NCI-H2171 (cell line): ENCODE measurements around the gene IGDCC3.

ENCODE experiments used
- DNase-seq: peaks from one replicate; lab custom pipeline; 2025; lab: John Stamatoyannopoulos, UW

The IGDCC3 gene

GRCh38 chr15:65388306-65389080 is 10.7 kb upstream of the IGDCC3 start:
- DNase-seq, result no peak

- no peak for DNase-seq
These were observed 9.1 kb upstream of the IGDCC3 start for GRCh38 chr15:65386886-65387285.

GRCh38 chr15:65386376-65386775 is 8.6 kb upstream of the IGDCC3 start:
- no peak for DNase-seq

- DNase-seq, result no peak
These were observed 8.1 kb upstream of the IGDCC3 start for GRCh38 chr15:65385870-65386258.

GRCh38 chr15:65384895-65385869 is 7.4 kb upstream of the IGDCC3 start:
- DNase-seq, result peak; percentile 88

GRCh38 chr15:65384505-65384894 is 6.7 kb upstream of the IGDCC3 start:
- DNase-seq, result no peak

GRCh38 chr15:65383991-65384390 is 6.2 kb upstream of the IGDCC3 start:
- no peak for DNase-seq

GRCh38 chr15:65383456-65383855 is 5.7 kb upstream of the IGDCC3 start:
- DNase-seq, result no peak

GRCh38 chr15:65382921-65383320 is 5.1 kb upstream of the IGDCC3 start:
- no peak for DNase-seq

GRCh38 chr15:65382146-65382491 is 4.3 kb upstream of the IGDCC3 start:
- DNase-seq, result peak; percentile 33

GRCh38 chr15:65381445-65382145 is 3.8 kb upstream of the IGDCC3 start:
- DNase-seq, result no peak

- no peak for DNase-seq
These were observed 2.2 kb upstream of the IGDCC3 start for GRCh38 chr15:65379986-65380385.

- DNase-seq, result no peak
These were observed 462 bp downstream of the IGDCC3 start for GRCh38 chr15:65377105-65377975.

- DNase-seq, result peak; percentile 17
These were observed 1.1 kb downstream of the IGDCC3 start for GRCh38 chr15:65376767-65377104.

GRCh38 chr15:65375871-65376607 is 1.8 kb downstream of the IGDCC3 start:
- DNase-seq, result no peak

- DNase-seq, result no peak
These were observed 2.9 kb downstream of the IGDCC3 start for GRCh38 chr15:65374821-65375401.

GRCh38 chr15:65374334-65374733 is 3.5 kb downstream of the IGDCC3 start:
- no peak for DNase-seq

- DNase-seq, result peak; percentile 70
These were observed 4.6 kb downstream of the IGDCC3 start for GRCh38 chr15:65373163-65373651.

GRCh38 chr15:65372787-65373067 is 5.1 kb downstream of the IGDCC3 start:
- peak; percentile 95 for DNase-seq

GRCh38 chr15:65371976-65372786 is 5.6 kb downstream of the IGDCC3 start:
- DNase-seq, result no peak
